ENCODE measurements around the gene YPEL4.

Gene YPEL4

GRCh38 chr11:57650739-57651090 lies 1.0 kb upstream of the YPEL4 start:
- DNase-seq (ENCODE audit: low read depth) = no peak

- no peak for DNase-seq (ENCODE audit: low read depth)
Measured at GRCh38 chr11:57648801-57649735, 644 bp downstream of the YPEL4 start.

- no peak for DNase-seq (ENCODE audit: low read depth)
Measured at GRCh38 chr11:57647960-57648800, 1.5 kb downstream of the YPEL4 start.

GRCh38 chr11:57647372-57647771 lies 2.3 kb downstream of the YPEL4 start:
- no peak for DNase-seq (ENCODE audit: low read depth)

- DNase-seq (ENCODE audit: low read depth) = no peak
Measured at GRCh38 chr11:57646799-57647303, 2.9 kb downstream of the YPEL4 start.

GRCh38 chr11:57646194-57646798 lies 3.4 kb downstream of the YPEL4 start:
- DNase-seq (ENCODE audit: low read depth) = no peak

- no peak for DNase-seq (ENCODE audit: low read depth)
Measured at GRCh38 chr11:57645689-57646085, 4.0 kb downstream of the YPEL4 start.

- peak; percentile 83 for DNase-seq (ENCODE audit: low read depth)
Measured at GRCh38 chr11:57644748-57645688, 4.7 kb downstream of the YPEL4 start.

GRCh38 chr11:57643802-57644201 lies 5.9 kb downstream of the YPEL4 start:
- DNase-seq (ENCODE audit: low read depth) = no peak

- DNase-seq (ENCODE audit: low read depth) = no peak
Measured at GRCh38 chr11:57641011-57641807, 8.5 kb downstream of the YPEL4 start.

- no peak for DNase-seq (ENCODE audit: low read depth)
Measured at GRCh38 chr11:57640068-57640800, 9.5 kb downstream of the YPEL4 start.

- no peak for DNase-seq (ENCODE audit: low read depth)
Measured at GRCh38 chr11:57639321-57640067, 10.2 kb downstream of the YPEL4 start.

GRCh38 chr11:57638811-57639320 lies 10.8 kb downstream of the YPEL4 start:
- no peak for DNase-seq (ENCODE audit: low read depth)

GRCh38 chr11:57638005-57638781 lies 11.5 kb downstream of the YPEL4 start:
- no peak for DNase-seq (ENCODE audit: low read depth)

- DNase-seq (ENCODE audit: low read depth) = no peak
Measured at GRCh38 chr11:57637626-57638004, 12.1 kb downstream of the YPEL4 start.

GRCh38 chr11:57635246-57635645 lies 14.5 kb downstream of the YPEL4 start:
- no peak for DNase-seq (ENCODE audit: low read depth)

- no peak for DNase-seq (ENCODE audit: low read depth)
Measured at GRCh38 chr11:57634311-57634710, 15.4 kb downstream of the YPEL4 start.

Measured in activated T-cell treated with anti-CD3 and anti-CD28 coated beads for 1 hour (primary cell).